A673 (cell line): Measurements from ENCODE around the gene TNS4.

Experiments
- EZH2 ChIP-seq: fragments of 200-600 bp; sonication (generic); IDR thresholded peaks from 2 replicates; pipeline ENCODE4 v1.6.1; 2017; ENCODE audit warnings: borderline replicate concordance, low read depth, mild to moderate bottlenecking, mixed read lengths, antibody characterized with exemption, low read length; ENCODE audit not compliant: poor library complexity, severe bottlenecking
- TF ChIP-seq, protein P1 (sequence below): fragments of 300-800, 200-600 bp; sonication (generic); conservative IDR thresholded peaks from 2 replicates; pipeline ENCODE4 v1.5.1; 2017; ENCODE audit warnings: low read depth, mild to moderate bottlenecking, antibody characterized with exemption, low read length, moderate library complexity, mixed read lengths

DNA sequence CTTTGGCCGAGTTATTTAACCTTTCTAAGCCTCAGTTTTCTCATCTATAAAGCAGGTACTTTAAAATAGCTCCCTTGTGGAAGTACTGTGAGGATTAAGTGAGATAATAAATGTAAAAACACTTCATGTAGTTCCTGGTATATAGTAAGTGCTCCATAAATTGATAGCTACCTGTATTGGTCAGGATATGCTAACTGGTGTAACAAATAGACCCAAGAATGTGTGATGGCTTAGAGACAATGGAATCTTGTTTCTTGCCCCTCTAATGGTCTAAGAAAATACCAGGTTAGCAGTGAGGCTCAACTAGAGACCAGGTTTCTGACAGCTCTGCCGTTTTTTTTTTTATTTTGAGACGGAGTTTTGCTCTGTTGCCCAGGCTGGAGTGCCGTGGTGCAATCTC lies 34.0 kb upstream of the TNS4 start:
- TF ChIP-seq, protein P1, sequence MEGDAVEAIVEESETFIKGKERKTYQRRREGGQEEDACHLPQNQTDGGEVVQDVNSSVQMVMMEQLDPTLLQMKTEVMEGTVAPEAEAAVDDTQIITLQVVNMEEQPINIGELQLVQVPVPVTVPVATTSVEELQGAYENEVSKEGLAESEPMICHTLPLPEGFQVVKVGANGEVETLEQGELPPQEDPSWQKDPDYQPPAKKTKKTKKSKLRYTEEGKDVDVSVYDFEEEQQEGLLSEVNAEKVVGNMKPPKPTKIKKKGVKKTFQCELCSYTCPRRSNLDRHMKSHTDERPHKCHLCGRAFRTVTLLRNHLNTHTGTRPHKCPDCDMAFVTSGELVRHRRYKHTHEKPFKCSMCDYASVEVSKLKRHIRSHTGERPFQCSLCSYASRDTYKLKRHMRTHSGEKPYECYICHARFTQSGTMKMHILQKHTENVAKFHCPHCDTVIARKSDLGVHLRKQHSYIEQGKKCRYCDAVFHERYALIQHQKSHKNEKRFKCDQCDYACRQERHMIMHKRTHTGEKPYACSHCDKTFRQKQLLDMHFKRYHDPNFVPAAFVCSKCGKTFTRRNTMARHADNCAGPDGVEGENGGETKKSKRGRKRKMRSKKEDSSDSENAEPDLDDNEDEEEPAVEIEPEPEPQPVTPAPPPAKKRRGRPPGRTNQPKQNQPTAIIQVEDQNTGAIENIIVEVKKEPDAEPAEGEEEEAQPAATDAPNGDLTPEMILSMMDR, result no peak
- TF ChIP-seq EZH2, result no peak
